Activated CD4-positive, alpha-beta T cell treated with anti-CD3 and anti-CD28 coated beads, Interleukin-2, amount 50 U/mL, for 1 hour (primary cell): ENCODE measurements around the gene NCMAP.
"Not testable (repeated sequence)": the region's sequence is repeated elsewhere in the genome, so short reads cannot be mapped to it uniquely, and the experiment has no call there.

ENCODE experiments used
- DNase-seq: peaks from one replicate; pipeline ENCODE4 v3.0.0-alpha.2; 2020

Gene NCMAP

DNA sequence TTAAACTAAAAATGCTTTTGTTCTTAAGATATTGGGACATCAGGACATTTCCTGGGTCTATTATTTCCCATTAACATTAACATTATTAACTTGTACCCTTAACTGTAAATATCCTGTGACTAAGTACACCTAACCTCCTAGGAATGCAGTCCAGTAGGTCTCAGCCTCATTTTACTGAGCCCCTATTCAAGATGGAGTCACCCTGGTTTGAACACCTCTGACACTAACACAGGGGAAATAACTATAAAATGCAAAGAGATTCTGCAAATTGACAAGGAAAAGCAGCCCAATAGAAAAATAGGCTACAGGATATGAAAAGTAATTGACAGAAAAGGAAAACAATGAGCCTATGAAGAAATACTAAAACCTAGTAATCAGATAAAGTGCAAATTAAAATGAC, 11.6 kb upstream of the NCMAP start:
- DNase-seq: no peak

DNA sequence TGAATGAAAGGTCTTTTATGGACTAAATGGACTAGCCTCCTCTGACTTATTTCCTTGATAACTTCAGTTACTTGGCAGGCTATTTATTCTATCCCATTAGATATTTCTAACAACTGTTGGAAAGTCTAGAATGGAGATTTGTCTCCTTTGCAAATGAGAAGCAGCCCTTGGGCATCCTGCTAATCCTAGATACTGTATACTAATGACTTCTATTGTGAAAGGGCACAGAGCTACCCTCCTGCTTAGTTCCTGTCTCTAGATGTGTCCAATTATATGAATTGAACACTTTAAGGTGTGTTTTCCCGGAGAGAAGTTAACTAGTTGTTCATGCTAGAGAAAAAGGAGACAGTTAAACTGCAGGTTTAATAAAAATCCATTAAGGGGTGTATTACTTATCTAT, 10.2 kb upstream of the NCMAP start:
- DNase-seq: no peak

GRCh38 chr1:24547195-24547594, 8.7 kb upstream of the NCMAP start:
- DNase-seq: no peak

- DNase-seq: no peak
Measured at GRCh38 chr1:24548070-24548469, 7.8 kb upstream of the NCMAP start.

DNA sequence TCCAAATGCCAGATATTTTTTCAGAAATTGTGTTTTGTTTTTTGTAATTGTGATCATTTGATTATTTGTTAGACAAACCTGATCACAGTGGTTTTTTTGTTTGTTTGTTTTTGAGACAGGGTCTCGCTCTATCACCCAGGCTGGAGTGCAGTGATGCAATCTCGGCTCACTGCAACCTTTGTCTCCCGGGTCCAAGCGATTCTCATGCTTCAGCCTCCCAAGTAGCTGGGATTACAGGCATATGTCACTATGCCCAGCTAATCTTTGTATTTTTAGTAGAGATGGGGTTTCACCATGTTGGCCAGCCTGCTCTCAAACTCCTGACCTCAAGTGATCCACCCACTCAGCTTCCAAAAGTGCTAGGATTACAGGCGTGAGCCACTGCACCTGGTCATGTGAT, 6.7 kb upstream of the NCMAP start:
- DNase-seq: not testable (repeated sequence)

DNA sequence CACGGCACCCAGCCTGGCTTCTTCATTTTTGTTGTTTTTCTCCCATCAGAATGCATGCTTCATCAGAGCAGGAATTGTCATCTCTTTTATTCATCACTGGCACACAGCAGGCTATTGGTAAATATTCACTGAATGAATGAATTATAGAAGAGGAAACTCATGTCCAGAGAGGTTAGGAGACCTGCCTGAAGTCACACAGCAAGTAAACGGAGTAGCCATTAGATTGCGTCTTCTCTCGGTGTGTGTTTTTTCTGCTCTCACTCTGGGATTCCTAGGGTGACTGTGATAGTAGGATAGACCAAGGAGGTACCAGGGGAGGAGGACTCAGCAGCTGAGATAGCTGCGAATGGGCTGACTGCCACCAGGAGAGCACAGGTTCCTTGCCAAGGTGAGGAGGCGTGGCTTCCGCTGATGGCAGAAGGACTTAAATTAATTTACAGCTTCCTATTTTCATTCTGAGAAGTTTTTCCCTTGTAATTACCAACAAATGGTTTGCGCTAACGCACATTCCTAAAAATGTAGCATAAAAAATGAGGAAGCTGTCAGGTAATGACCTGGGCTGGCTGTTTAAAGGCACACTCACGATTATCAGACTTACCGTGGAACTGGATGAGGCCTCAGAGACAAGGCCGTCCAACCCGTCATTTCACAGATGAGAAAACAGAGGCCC, 4.5 kb upstream of the NCMAP start:
- no peak for DNase-seq

GRCh38 chr1:24551960-24552571, 3.8 kb upstream of the NCMAP start:
- no peak for DNase-seq

- no peak for DNase-seq
Measured at GRCh38 chr1:24553931-24554330, 2.0 kb upstream of the NCMAP start.

GRCh38 chr1:24554714-24555113, 1.2 kb upstream of the NCMAP start:
- no peak for DNase-seq

- no peak for DNase-seq
Measured at GRCh38 chr1:24556414-24556795, 518 bp downstream of the NCMAP start.

GRCh38 chr1:24557220-24557619, 1.3 kb downstream of the NCMAP start:
- DNase-seq: no peak

- no peak for DNase-seq
Measured at GRCh38 chr1:24557711-24558131, 1.8 kb downstream of the NCMAP start.

DNA sequence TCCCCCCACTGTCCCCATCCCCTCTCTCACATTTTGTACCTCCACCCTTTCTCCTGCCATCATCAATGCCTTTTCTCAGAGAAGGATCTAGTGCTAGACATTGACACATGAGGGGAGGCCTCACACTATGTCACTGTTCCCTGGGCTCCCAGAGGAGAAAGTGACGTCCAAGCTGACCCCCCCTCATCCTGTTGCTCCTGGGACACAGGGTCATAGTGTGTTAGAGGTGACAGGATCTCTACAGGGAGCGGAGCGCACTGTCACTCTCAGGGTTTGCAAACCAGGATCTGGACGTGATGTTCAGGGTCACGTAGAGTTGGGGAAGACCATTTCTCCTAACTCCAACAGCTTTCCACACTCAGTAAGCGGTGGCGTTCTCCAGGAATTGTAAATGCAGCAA, 2.6 kb downstream of the NCMAP start:
- DNase-seq: no peak

- no peak for DNase-seq
Measured at GRCh38 chr1:24558902-24559791, 3.3 kb downstream of the NCMAP start.

- DNase-seq: no peak
Measured at GRCh38 chr1:24560361-24560760, 4.5 kb downstream of the NCMAP start.

GRCh38 chr1:24562625-24563024, 6.7 kb downstream of the NCMAP start:
- no peak for DNase-seq

- DNase-seq: no peak
Measured at GRCh38 chr1:24564695-24565094, 8.8 kb downstream of the NCMAP start.

DNA sequence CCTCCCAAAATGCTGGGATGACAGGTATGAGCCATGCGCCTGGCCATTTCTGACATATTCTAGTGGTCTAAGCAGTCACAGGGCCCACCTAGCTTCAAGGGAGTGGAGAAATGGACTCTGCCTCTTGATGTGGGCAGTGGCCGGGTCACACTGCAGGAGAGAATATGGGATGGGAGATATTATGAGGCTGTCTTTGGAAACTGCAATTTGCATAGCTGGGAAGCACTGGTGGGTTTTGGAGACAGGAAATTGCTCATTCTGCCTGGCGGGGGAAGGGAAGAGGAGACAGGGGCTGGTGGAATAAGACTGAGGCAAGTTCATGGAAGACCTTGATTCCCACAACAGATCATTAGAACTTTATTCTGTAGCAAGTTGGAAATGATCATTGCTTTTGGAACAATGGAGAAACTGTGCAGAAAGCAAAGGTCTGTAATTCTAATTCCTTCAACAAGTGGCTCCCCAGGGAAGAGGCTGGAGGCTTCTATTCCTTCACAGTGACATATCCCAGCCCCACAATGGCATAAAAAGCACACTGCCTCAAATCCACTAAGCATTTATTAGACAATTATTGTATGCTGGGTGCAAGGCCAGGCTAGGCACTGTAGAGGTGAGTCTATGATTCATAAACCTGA, 10.5 kb downstream of the NCMAP start:
- DNase-seq: no peak

DNA sequence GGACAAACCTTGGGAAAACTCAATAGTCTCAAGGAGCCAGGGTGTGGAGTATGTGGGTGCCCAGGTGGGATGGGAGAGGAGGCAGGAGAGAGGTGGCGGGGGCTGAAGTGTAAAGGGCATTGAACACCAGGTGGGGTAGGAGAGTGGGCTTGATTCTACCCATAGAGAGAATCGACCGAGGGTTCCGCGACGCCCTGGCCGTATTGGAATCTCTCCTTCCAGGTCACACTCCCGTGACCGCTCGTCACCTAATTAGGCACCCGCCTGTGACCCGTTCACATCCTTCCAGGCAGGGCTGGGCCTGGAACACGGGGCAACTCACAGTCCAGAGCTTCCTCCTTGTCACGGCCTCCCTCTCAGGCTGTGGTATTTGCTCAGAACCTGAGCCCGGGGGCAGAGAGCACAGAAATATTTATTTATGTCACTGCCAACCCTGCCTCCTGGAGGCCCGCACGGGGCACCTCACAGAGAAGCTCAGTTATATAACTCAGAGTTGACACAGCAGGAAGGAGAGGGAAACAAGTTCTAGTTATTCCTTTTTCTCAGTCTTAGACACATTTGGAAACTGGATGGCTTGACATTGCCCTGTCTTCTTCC, 12.0 kb downstream of the NCMAP start:
- no peak for DNase-seq

- DNase-seq: no peak
Measured at GRCh38 chr1:24568475-24568874, 12.6 kb downstream of the NCMAP start.

DNA sequence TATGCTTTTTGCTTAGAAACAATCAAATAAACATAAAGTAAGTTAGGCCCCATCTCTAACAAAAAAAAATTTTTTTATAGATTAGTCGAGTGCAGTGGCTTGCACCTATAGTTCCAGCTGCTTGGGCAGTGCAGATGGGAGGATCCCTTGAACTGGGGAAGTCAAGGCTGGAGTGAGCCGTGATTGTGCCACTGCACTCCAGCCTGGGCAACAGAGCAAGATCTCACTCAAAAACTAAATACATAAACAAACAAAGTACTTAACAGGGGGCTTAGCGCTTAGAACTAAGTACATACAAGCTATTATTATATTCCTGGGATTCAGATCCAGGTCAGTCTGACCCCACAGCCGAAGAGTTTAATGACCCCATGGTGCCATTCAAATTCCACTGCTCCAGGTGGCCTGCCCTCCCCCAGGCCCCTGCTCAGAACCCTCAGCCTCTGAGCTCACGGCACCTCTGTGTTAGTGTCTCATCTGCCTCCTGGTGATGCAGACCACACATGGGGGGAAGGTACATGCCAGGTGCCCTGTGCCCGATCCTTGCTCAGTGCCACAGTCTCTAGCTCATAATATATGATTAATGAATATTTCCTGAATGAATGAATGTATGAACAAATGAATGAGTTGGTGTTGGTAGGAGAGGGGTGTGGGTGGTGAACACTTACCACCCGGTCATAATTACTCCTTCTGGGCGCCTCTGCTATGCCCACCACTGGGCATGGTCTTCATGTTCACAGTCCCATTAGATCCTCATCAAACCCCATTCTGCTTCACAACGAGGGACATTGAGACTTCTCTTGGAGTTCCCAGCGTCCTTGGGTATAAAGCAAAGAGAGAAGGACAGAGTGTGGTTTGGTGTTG, 14.6 kb downstream of the NCMAP start:
- no peak for DNase-seq

GRCh38 chr1:24572301-24572700, 16.4 kb downstream of the NCMAP start:
- no peak for DNase-seq
